ENCODE data around the gene MAZ. TPM values are rescaled to one million over a fixed set of nuclear protein-coding genes. Genes with fewer than 3 reads are reported as not detected.
A peak's percentile ranks its signal among the peaks of the same experiment; 100 is the strongest.
"Not testable (repeated sequence)": the region's sequence is repeated elsewhere in the genome, so short reads cannot be mapped to it uniquely, and the experiment has no call there.

MAZ gene
- total RNA-seq, 2 experiments from 2014 or later = 427 to 438 TPM

DNA sequence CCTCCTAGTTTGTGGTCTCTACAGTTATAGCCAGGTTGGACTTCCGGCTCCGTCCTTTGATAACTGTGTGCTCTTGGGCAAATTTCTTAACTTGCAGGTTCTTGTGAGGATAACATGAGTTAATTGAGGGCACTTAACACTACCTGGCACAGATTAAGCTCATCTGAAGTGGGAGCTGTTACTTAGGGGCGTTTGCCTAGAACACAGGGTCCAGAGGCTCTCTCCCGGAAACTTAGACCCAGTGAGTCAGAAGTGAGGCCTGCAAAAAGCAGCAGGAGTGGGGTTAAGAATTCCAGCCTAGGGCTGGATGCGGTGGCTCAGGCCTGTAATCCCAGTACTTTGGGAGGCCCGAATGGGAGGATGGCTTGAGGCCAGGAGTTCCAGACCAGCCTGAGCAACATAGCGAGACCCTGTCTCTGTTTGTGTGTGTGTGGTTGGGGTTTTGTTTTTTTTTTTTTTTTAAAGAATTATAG is 15.3 kb downstream of the MAZ start:
- Mint-ChIP-seq H3K9me3 (no peaks in the 10 kb centered on the region), H3K27me3 (no peaks in the 10 kb centered on the region), H3K4me1 (peaks cover 75% of the 10 kb centered on the region), H3K36me3 (peaks cover 23% of the 10 kb centered on the region), H3K27ac (peak overlapping the region; percentile 94), H3K4me3 (peak overlapping the region; percentile 89)
- no peak for DNase-seq

DNA sequence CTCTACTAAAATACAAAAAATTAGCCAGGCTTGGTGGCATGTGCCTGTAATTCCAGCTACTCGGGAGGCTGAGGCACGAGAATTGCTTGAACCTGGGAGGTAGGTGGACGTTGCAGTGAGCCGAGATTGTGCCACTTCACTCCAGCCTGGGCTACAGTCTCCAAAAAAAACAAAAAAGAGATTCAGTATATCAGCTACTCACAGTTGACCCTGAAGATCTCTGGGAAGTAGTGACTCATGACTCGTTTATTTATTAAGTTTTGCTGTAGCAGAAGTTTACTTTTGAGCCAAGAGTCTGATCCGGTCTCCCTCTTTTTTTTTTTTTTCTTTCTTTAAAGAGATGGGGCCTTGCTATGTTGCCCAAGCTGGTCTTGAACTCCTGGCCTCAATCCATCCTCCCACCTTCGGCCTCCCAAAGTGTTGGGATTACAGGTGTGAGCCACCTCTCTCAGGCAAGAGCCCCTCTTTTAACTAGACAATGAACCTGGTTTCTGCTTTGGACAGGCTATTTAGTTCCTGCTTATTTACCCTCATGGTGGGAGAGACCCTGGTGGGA is 18.3 kb downstream of the MAZ start:
- H3K27ac Mint-ChIP-seq = peak overlapping the region; percentile 97
- H3K27me3 Mint-ChIP-seq = no peaks in the 10 kb centered on the region
- DNase-seq = no peak
- H3K36me3 Mint-ChIP-seq = peaks cover 2% of the 10 kb centered on the region
- peaks cover 73% of the 10 kb centered on the region for H3K4me1 Mint-ChIP-seq
- H3K9me3 Mint-ChIP-seq = no peaks in the 10 kb centered on the region
- H3K4me3 Mint-ChIP-seq = peak overlapping the region; percentile 26

DNA sequence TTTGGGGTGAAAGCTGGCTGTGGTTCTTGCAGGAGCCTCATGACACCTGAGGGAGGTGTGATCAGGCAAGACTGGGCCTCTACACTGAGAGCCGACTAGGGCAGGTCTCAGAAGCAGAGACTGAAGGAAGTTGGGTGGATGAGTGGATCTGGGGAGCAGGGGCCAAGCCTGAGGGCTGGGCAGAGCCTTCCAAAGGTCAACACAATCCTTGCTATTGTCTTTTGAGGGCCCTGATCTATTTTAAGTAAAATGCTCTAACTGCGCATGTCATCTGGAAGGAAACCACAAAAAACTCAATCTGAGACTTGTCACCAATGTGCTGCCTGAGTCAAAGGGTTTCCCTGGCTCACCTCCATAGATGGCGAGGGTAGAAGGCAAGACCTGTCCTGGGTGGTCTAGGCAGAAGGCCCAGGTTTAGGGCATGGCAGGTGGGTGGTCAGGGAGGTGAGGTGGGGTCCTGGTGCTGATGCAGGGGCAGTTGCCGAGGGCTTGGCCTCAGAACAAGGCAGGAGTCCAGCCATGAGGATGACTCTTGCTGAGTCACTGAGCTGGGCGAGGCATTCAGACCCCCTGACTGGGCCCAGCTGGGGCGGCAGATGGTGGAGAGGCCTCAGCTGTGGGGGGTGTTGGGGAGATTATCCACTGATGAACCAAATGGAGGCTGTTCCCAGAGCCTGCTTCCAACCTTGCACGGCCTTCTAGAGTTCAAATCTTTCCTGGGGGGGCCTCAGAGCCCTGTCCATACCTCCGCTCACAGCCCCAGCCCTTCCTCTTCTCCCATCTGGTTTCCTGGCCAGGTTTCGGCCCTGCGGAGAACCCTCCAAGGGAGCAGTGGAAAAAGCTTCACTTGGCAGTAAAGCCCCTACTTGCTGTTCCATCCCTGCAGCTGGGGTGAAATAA is 19.1 kb downstream of the MAZ start:
- DNase-seq = peak; percentile 64
- Mint-ChIP-seq H3K9me3 (no peaks in the 10 kb centered on the region), H3K36me3 (peaks cover 2% of the 10 kb centered on the region), H3K27ac (peak overlapping the region; percentile 97), H3K4me3 (peak overlapping the region; percentile 26), H3K27me3 (no peaks in the 10 kb centered on the region), H3K4me1 (peaks cover 71% of the 10 kb centered on the region)

DNA sequence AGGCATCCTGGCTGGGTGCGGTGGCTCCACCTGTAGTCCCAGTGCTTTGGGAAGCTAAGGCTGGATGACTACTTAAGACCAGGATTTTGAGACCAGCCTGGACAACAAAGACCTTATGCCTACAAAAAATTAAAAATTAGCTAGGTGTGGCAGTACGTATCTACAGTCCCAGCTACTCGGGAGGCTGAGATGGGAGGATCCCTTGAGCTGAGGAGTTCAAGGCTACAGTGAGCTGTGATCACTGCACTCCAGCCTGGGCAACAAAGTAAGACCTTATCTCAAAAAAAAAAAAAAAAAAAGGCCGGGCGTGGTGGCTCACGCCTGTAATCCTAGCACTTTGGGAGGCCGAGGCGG is 20.0 kb downstream of the MAZ start:
- H3K27ac Mint-ChIP-seq = peak overlapping the region; percentile 97
- H3K4me3 Mint-ChIP-seq = peak overlapping the region; percentile 78

DNA sequence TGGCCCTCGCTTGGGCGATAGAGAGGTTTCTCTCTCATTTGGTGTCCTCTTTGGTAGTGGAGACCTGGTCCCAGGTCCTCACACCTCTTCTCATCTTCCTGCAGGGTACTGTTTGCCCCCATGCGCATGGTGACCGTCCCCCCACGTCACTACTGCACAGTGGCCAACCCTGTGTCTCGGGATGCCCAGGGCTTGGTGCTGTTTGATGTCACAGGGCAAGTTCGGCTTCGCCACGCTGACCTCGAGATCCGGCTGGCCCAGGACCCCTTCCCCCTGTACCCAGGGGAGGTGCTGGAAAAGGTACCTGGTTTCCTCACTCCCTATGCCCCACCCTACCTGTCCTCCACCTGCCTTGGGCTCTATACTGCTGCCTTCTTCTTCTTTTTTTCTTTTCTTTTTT is 24.4 kb downstream of the MAZ start:
- Mint-ChIP-seq H3K27me3 (no peaks in the 10 kb centered on the region), H3K27ac (no peak overlapping the region), H3K4me3 (no peak overlapping the region), H3K4me1 (peaks cover 39% of the 10 kb centered on the region), H3K36me3 (peaks cover 9% of the 10 kb centered on the region), H3K9me3 (no peaks in the 10 kb centered on the region)
- no peak for DNase-seq

More for the DNA sequence above, 20.0 kb downstream of the MAZ start:
- Mint-ChIP-seq H3K27me3 (no peaks in the 10 kb centered on the region), H3K36me3 (peaks cover 2% of the 10 kb centered on the region), H3K9me3 (no peaks in the 10 kb centered on the region), H3K4me1 (peaks cover 68% of the 10 kb centered on the region)
- DNase-seq = no peak

DNA sequence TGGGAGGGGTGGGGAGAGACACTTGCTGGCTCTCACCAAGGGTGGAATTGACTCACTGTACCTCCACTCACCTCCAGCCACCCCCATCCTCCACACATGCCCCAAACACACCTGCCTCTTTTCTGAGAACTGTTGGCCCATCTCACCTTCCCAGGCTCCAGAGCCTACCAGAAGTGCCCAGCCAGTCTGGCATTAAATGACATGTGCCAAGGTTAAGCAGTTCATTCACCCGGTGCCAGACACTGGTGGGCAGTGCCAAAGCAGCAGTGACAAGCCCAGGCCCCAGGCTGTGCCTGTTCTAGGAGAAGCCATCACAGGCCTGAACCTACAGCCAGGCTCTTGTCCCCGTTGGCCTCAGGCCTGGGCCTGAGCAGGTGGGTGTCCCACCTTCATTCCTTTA is 25.2 kb downstream of the MAZ start:
- no peak overlapping the region for H3K4me3 Mint-ChIP-seq
- no peaks in the 10 kb centered on the region for H3K9me3 Mint-ChIP-seq
- H3K4me1 Mint-ChIP-seq = peaks cover 32% of the 10 kb centered on the region
- no peak for DNase-seq
- H3K27me3 Mint-ChIP-seq = no peaks in the 10 kb centered on the region
- H3K36me3 Mint-ChIP-seq = peaks cover 9% of the 10 kb centered on the region
- no peak overlapping the region for H3K27ac Mint-ChIP-seq

DNA sequence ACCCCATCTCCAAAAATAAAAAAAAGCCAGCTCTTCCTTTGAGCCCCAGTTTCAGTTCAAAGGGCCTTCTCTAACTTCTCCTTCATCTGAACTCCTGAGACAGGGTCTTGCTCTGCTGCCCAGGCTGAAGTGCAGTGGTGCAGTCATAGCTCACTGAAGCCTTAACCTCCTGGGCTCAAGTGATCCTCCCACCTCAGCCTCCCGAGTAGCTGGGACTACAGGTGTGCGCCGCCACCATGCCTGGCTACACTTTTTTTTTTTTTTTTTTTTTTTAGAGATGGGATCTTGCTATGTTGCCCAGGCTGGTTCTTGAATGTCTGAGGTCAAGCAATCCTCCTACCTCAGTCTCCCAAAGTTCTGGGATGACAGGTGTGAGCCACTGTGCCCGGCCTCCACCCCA is 26.9 kb downstream of the MAZ start:
- H3K4me3 Mint-ChIP-seq, H3K27ac Mint-ChIP-seq, DNase-seq, H3K9me3 Mint-ChIP-seq, H3K36me3 Mint-ChIP-seq, H3K27me3 Mint-ChIP-seq: not testable (repeated sequence)
- H3K4me1 Mint-ChIP-seq = peaks cover 19% of the 10 kb centered on the region

DNA sequence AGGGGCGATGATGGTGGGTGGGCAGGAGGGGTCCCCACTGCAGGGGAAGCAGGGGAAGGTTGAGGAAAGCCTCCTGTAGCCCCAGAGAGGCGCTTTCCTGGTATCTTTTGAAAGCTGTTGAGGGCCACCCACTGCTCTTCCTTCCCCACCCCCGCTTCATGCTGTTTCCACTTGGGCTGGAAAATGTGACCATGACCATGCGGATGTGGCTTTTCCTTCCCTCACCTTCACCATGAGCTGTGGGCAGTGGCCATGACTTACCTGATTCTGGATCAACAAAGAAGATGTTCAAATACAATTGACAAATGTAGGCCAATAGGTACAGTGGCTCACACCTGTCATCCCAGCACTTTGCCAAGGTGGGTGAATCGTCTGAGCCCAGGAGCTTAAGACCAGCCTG is 27.8 kb downstream of the MAZ start:
- no peak for DNase-seq
- Mint-ChIP-seq H3K36me3 (peaks cover 9% of the 10 kb centered on the region), H3K4me1 (peaks cover 17% of the 10 kb centered on the region), H3K27me3 (no peaks in the 10 kb centered on the region), H3K9me3 (no peaks in the 10 kb centered on the region), H3K27ac (peak overlapping the region; percentile 54), H3K4me3 (no peak overlapping the region)

DNA sequence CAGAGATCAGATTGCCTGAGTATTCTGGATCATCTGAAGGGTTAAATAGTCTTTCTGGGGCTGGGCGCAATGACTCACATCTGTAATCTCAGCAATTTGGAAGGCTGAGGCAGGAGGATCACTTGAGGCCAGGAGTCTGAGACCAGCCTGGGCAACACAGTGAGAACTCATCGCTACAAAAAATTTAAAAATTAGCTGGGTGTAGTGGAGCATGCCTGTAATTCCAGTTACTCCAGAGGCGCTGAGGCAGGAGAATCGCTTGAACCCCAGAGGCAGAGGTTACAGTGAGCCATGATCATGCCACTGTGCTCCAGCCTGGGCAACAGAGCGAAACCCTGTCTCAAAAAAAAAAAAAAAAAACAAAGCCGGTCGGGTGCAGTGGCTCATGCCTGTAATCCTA is 29.6 kb downstream of the MAZ start:
- Mint-ChIP-seq H3K36me3 (peaks cover 9% of the 10 kb centered on the region), H3K4me1 (peaks cover 11% of the 10 kb centered on the region), H3K9me3 (no peaks in the 10 kb centered on the region), H3K4me3 (no peak overlapping the region), H3K27me3 (no peaks in the 10 kb centered on the region), H3K27ac (no peak overlapping the region)
- no peak for DNase-seq

DNA sequence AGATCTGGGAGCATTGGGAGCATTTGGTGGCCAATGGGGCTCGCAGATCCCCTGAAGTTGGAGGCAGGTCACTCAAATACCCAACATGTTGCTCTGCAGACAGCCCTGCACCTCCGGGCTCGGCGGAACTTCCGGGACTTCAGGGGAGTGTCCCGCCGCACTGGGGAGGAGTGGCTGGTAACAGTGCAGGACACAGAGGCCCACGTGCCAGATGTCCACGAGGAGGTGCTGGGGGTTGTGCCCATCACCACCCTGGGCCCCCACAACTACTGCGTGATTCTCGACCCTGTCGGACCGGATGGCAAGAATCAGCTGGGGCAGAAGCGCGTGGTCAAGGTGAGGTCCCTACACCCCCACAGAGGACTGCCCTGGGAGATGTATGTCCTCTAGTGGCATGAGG is 30.3 kb downstream of the MAZ start:
- Mint-ChIP-seq H3K4me1 (peaks cover 11% of the 10 kb centered on the region), H3K27ac (no peak overlapping the region), H3K4me3 (no peak overlapping the region), H3K9me3 (no peaks in the 10 kb centered on the region), H3K27me3 (no peaks in the 10 kb centered on the region), H3K36me3 (peaks cover 9% of the 10 kb centered on the region)
- no peak for DNase-seq

DNA sequence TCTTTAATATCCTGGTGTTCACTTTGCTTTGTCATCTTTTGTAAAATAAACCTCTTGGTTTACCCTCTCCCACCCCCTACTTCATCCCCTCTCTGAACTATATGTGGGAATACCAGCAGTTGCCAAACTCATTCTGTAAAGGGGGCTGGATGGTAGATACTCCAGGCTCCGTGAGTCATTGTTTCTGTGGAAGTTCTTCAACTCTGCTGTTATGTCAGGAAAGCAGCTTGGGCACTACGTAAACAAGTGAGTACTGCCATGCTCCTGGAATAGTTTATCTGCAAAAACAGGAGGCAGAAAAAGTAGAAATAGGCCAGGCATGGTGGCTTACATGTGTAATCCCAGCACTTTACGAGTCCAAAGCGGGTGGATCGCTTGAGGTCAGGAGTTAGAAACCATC is 31.5 kb downstream of the MAZ start:
- no peak overlapping the region for H3K27ac Mint-ChIP-seq
- H3K27me3 Mint-ChIP-seq = no peaks in the 10 kb centered on the region
- H3K9me3 Mint-ChIP-seq = no peaks in the 10 kb centered on the region
- no peak overlapping the region for H3K4me3 Mint-ChIP-seq
- H3K4me1 Mint-ChIP-seq = peaks cover 8% of the 10 kb centered on the region
- DNase-seq = no peak
- peaks cover 9% of the 10 kb centered on the region for H3K36me3 Mint-ChIP-seq

DNA sequence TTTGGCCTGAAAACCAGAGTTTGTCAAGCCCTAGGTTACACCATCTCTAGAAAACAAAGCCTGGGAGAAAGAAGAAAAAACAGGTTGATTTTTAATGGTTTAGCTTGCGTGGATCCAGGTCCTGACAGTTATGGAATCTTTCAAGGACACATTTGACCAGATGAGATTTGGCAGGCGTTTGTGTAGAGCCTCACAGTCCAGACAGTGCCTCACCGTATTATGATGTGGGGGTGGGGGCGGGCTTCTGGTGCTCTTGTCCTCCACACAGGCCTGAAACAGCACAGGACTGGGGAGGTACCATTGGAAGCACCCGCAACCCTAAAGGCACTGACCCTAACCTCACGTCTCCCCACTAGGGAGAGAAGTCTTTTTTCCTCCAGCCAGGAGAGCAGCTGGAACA is 33.5 kb downstream of the MAZ start:
- H3K4me3 Mint-ChIP-seq = no peak overlapping the region
- no peaks in the 10 kb centered on the region for H3K9me3 Mint-ChIP-seq
- H3K4me1 Mint-ChIP-seq = no peaks in the 10 kb centered on the region
- H3K27me3 Mint-ChIP-seq = no peaks in the 10 kb centered on the region
- no peak overlapping the region for H3K27ac Mint-ChIP-seq
- DNase-seq = no peak
- no peaks in the 10 kb centered on the region for H3K36me3 Mint-ChIP-seq

DNA sequence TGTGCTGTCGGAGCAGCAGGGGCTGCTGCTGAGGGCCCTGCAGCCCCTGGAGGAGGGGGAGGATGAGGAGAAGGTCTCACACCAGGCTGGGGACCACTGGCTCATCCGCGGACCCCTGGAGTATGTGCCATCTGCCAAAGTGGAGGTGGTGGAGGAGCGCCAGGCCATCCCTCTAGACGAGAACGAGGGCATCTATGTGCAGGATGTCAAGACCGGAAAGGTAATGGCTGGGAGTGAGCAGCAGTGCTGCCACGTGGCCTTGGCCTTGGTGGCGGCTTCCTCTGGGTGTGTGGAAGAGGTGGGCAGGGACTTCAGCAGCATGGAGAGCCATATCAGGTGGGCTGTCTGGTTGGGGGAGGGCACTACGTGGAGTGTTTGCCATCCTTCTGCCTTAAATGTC is 33.9 kb downstream of the MAZ start:
- Mint-ChIP-seq H3K36me3 (no peaks in the 10 kb centered on the region), H3K9me3 (no peaks in the 10 kb centered on the region), H3K4me1 (no peaks in the 10 kb centered on the region), H3K27me3 (no peaks in the 10 kb centered on the region), H3K4me3 (no peak overlapping the region), H3K27ac (no peak overlapping the region)
- no peak for DNase-seq

DNA sequence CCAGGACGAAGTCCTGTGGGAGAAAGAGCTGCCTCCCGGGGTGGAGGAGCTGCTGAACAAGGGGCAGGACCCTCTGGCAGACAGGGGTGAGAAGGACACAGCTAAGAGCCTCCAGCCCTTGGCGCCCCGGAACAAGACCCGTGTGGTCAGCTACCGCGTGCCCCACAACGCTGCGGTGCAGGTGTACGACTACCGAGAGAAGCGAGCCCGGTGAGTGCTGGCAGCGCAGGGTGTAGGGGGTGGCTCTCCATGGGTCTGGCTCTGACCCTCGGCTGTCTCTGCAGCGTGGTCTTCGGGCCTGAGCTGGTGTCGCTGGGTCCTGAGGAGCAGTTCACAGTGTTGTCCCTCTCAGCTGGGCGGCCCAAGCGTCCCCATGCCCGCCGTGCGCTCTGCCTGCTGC is 35.3 kb downstream of the MAZ start:
- DNase-seq = no peak

DNA sequence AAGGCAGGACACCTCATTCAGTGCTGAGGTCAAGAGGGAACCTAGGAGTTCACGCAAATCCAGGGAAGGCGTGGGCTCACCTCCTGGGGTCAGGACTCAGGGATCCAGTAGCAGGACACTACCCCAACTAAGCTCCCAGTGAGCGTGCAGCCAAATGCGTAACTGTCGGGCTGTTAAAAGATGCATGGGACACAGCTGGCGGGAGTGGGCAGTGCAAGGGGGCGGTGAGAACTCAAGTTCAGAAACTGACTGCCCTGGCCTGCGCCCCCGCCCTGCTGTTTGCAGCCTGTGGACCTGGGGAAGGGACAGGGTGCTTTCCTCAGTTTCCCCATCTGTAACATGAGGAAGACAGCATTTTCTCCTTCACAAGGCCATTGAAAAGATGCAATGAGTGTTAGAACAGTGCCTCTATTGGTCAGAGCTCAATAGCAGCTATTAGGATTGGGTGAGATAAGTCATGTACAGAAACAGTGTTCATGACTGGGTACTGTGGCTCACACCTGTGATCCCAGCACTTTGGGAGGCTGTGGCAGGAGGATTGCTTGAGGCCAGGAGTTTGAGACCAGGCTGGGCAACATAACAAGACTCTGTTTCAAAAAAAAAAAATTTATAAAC is 36.5 kb downstream of the MAZ start:
- H3K27me3 Mint-ChIP-seq = no peaks in the 10 kb centered on the region
- H3K9me3 Mint-ChIP-seq = no peaks in the 10 kb centered on the region
- DNase-seq = no peak
- no peak overlapping the region for H3K4me3 Mint-ChIP-seq
- no peaks in the 10 kb centered on the region for H3K4me1 Mint-ChIP-seq
- no peak overlapping the region for H3K27ac Mint-ChIP-seq
- peaks cover 4% of the 10 kb centered on the region for H3K36me3 Mint-ChIP-seq

More for the DNA sequence above, 35.3 kb downstream of the MAZ start:
- H3K27ac Mint-ChIP-seq = no peak overlapping the region
- no peaks in the 10 kb centered on the region for H3K36me3 Mint-ChIP-seq
- no peak overlapping the region for H3K4me3 Mint-ChIP-seq
- H3K4me1 Mint-ChIP-seq = no peaks in the 10 kb centered on the region
- no peaks in the 10 kb centered on the region for H3K9me3 Mint-ChIP-seq
- H3K27me3 Mint-ChIP-seq = no peaks in the 10 kb centered on the region
